SIG-M5 (cell line): ENCODE measurements around the gene IMMT.
A peak's percentile ranks its signal among the peaks of the same experiment; 100 is the strongest.
"Not testable (repeated sequence)": the region's sequence is repeated elsewhere in the genome, so short reads cannot be mapped to it uniquely, and the experiment has no call there.

Experiments
- DNase-seq: peaks from one replicate; lab custom pipeline; 2025; lab: John Stamatoyannopoulos, UW

The IMMT gene

DNA sequence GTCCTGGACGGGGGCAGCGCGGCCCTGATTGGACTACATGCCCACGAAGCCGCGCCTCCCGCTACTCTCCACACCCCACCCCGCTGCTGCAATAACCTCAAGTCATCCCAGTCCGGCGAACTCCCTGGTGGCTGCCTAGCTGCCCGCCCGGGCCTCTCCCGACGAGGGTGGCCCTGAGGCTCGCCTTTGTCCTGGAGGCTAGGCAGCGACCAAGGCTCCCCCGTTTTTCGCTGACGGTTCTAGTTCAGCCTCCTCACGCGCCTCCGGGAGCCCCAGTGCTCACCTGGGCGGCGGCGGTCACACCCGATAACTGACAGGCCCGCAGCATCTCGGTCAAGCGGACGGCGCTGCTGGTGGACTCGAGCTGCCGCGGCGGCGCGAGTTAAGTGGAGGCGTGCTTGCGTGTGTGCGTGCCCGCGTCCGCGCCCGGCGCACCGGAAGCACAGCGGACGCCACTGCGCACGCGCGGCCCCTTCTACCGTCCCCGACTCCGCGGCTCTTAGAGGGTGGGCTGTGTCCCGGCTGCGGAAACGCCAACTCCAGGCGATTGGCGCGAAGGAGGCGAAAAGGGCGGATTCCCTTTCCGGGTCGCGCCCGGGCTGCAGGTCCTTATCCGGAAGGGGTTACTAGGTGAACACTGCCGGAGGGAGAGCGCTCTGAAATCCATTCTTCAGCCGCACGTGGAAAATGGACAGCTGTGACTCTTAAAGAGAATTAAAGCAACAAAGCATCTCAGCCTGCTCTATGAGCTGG, at the start of gene IMMT:
IMMT (minus strand) TSS at position 408 of the 753 bp plus-strand sequence; CDS start at position 328, 80 bp downstream.
- DNase-seq, result peak; percentile 83

GRCh38 chr2:86244781-86245180, 49.5 kb upstream of the IMMT start:
- not testable (repeated sequence) for DNase-seq

- no peak for DNase-seq
Measured at GRCh38 chr2:86243950-86244733, 48.9 kb upstream of the IMMT start.

GRCh38 chr2:86243272-86243671, 48.0 kb upstream of the IMMT start:
- no peak for DNase-seq

DNA sequence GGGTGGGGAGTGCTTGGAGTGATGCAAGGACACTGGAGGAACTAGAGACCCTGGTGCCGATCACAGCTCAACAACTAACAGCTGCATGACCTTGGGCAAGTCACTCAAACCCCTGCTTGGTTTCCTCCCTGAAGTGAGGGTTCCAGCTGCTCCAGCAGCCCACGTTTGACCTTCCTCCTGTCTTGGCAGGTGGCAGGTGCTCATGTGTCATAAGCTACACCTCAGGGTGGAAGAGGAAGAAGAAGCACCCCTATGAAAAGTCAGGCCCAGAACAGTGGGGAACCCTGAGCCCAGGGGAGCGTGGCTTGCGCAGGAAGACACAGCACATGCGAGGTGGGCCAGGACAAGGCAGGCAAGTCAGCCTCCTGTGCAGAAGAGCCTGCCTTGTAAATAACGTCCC, 46.3 kb upstream of the IMMT start:
- DNase-seq, result no peak

GRCh38 chr2:86240251-86240650, 45.0 kb upstream of the IMMT start:
- no peak for DNase-seq

- DNase-seq, result no peak
Measured at GRCh38 chr2:86239745-86240144, 44.5 kb upstream of the IMMT start.

DNA sequence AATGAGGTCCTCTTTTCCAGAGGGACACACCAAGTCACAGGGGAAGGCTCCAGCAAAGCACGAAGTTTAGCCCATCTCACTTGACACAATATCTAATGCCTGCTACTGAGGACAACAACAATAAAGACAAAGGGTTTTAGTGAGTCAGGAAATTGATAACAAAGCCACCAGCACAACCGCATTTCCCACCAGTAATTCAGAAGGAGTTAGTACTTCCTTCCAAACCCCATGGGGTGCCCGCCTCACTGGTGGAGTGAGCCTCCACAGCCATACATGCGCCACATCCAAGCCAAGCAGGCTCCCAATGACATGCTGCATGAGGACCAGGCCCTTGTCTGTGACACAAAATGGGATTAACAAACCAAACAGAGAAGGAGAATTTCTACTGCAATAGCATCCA, 44.1 kb upstream of the IMMT start:
- DNase-seq, result no peak

DNA sequence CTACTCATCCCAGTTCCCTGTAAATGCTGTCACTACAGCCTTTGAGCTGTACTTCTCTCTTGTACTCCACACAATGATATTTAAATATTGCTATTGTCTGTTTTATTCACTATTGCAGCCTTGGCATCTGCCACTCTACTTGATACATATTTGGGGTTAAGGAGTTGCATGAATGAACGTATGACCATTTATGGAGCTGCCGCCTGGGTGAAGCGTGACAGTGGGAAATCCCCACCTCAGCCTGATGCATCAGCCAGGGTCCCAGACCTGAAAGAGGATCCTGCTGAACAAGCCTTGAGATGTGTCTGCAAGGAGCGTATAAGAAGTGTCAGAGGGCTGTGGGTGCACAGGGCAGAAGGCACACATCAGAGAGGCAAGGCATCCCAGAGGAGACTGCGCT, 43.1 kb upstream of the IMMT start:
- DNase-seq, result no peak

- DNase-seq, result no peak
Measured at GRCh38 chr2:86237172-86237571, 41.9 kb upstream of the IMMT start.

GRCh38 chr2:86235196-86235980, 40.1 kb upstream of the IMMT start:
- DNase-seq, result no peak

- DNase-seq, result no peak
Measured at GRCh38 chr2:86234563-86235131, 39.4 kb upstream of the IMMT start.

- DNase-seq, result no peak
Measured at GRCh38 chr2:86233436-86233835, 38.2 kb upstream of the IMMT start.

- DNase-seq, result no peak
Measured at GRCh38 chr2:86232910-86233309, 37.6 kb upstream of the IMMT start.

DNA sequence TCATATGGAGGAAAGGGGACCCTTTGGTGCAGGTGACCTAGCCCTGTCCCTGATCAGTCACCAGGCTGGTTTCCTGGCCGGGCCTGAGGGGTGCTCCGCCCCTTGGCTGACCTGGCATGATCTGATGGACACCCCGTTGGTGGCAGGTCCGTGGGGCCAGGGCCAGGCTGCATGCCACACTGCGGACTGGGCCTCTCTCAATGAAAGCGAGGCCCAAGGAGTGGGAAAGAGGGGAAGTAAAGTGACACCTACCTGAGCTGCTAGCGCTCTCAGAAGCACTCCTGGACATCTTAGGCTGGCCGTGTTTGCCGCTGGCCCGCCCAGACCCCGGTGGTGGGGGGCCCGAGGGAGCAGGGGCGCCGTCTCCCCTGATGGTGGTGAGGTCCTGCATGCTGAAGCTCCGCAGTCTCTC, 37.1 kb upstream of the IMMT start:
- no peak for DNase-seq

- DNase-seq, result no peak
Measured at GRCh38 chr2:86231680-86232372, 36.6 kb upstream of the IMMT start.

- DNase-seq, result no peak
Measured at GRCh38 chr2:86230961-86231360, 35.7 kb upstream of the IMMT start.

DNA sequence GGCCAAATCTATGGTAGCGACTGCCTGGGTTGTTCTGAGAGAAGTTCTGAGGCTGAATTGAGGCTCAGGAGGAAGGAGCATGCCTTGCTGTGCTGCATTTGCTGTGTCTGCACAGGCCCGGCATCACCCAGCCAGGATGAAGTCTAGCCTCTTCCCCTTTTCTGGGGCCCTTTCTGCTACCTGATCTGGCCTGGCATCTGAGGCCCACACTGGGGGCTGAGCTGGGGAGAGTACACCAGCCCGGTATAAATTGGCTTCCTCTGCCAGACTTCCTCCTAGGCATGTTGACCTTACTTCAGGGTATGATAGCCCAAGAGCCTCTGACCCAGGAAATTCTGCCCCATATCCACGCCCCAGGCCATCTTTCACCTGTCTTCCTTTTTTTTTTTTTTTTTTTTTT, 34.0 kb upstream of the IMMT start:
- peak; percentile 38 for DNase-seq

DNA sequence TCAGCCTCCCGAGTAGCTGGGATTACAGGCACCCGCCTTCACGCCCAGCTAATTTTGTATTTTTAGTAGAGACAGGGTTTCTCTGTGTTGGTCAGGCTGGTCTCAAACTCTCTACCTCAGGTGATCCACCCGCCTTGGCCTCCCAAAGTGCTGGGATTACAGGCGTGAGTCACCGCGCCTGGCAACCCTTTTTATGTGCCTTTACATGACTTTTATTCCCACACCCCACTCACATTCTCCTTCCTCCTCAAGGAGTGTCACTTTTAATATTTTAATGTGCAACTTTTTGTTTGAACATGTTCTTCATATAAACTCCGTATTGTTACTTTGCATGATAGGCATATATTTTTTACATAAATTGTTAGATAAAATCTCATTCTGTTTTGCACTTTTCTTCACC, 33.3 kb upstream of the IMMT start:
- DNase-seq, result not testable (repeated sequence)

- DNase-seq, result no peak
Measured at GRCh38 chr2:86227685-86228084, 32.4 kb upstream of the IMMT start.

- no peak for DNase-seq
Measured at GRCh38 chr2:86226636-86227520, 31.6 kb upstream of the IMMT start.
